Measurements from ENCODE around the gene TEX48. TPM values are rescaled to one million over a fixed set of nuclear protein-coding genes. Genes with fewer than 3 reads are reported as not detected.

TEX48 gene
- total and polyA plus RNA-seq, 2 donors (not counting 1 experiment from before 2014, with no cell fraction given) = not detected

GRCh38 chr9:114688379-114688778 is 6.4 kb upstream of the TEX48 start:
- no peak overlapping the region for H3K4me2 ChIP-seq (ENCODE audit: extremely low read depth, insufficient read depth, low read length)
- no peaks in the 10 kb centered on the region for H3K27me3 ChIP-seq (ENCODE audit: control insufficient read depth, insufficient read depth, low read length)
- TF ChIP-seq EZH2 (IDR thresholded peaks at IDR 0.05; ENCODE audit: low read length, missing control alignments) = no peak
- TF ChIP-seq CTCF (conservative IDR thresholded peaks at IDR 0.05 in 1 of 2, IDR thresholded peaks at IDR 0.05 in 1 of 2; ENCODE audit: low read depth in 1 of 2, low read length in 2 of 2) = no peak
- no peak overlapping the region for H3K27ac ChIP-seq (ENCODE audit: insufficient read depth, low read length)
- H3K4me3 ChIP-seq (replicated peaks in 1 of 4; ENCODE audit: control extremely low read depth in 1 of 4, insufficient read depth in 1 of 4, low read depth in 3 of 4, low read length in 4 of 4) = no peak overlapping the region
- no peaks in the 10 kb centered on the region for H3K36me3 ChIP-seq (ENCODE audit: control insufficient read depth, insufficient read depth, low read length)
- H3K79me2 ChIP-seq (ENCODE audit: control insufficient read depth, insufficient read depth, low read length) = no peaks in the 10 kb centered on the region
- no peak overlapping the region for H2AFZ ChIP-seq (ENCODE audit: low read length)
- DNase-seq (ENCODE audit: low read depth in 2 of 2) = no peak
- no peaks in the 10 kb centered on the region for H3K9me3 ChIP-seq (ENCODE audit: control insufficient read depth, insufficient read depth, low read depth, low read length)
- peaks cover 7% of the 10 kb centered on the region for H3K4me1 ChIP-seq (ENCODE audit: control insufficient read depth, extremely low read depth, insufficient read depth, low read length)
- no peak overlapping the region for H3K9ac ChIP-seq (ENCODE audit: insufficient read depth, low read length)
- no peaks in the 10 kb centered on the region for H4K20me1 ChIP-seq (ENCODE audit: control insufficient read depth, extremely low read depth, insufficient read depth, low read length)

- TF ChIP-seq CTCF (conservative IDR thresholded peaks at IDR 0.05 in 1 of 2, IDR thresholded peaks at IDR 0.05 in 1 of 2; ENCODE audit: low read depth in 1 of 2, low read length in 2 of 2) = no peak
- TF ChIP-seq EZH2 (IDR thresholded peaks at IDR 0.05; ENCODE audit: low read length, missing control alignments) = no peak
- Histone ChIP-seq H3K27me3 (ENCODE audit: control insufficient read depth, insufficient read depth, low read length) (no peaks in the 10 kb centered on the region), H3K4me2 (ENCODE audit: extremely low read depth, insufficient read depth, low read length) (no peak overlapping the region), H3K9ac (ENCODE audit: insufficient read depth, low read length) (no peak overlapping the region), H3K9me3 (ENCODE audit: control insufficient read depth, insufficient read depth, low read depth, low read length) (no peaks in the 10 kb centered on the region), H3K36me3 (ENCODE audit: control insufficient read depth, insufficient read depth, low read length) (no peaks in the 10 kb centered on the region), H3K27ac (ENCODE audit: insufficient read depth, low read length) (no peak overlapping the region), H3K4me1 (ENCODE audit: control insufficient read depth, extremely low read depth, insufficient read depth, low read length) (peaks cover 7% of the 10 kb centered on the region), H3K4me3 (replicated peaks in 1 of 4; ENCODE audit: control extremely low read depth in 1 of 4, insufficient read depth in 1 of 4, low read depth in 3 of 4, low read length in 4 of 4) (no peak overlapping the region), H4K20me1 (ENCODE audit: control insufficient read depth, extremely low read depth, insufficient read depth, low read length) (no peaks in the 10 kb centered on the region), H2AFZ (ENCODE audit: low read length) (no peak overlapping the region), H3K79me2 (ENCODE audit: control insufficient read depth, insufficient read depth, low read length) (no peaks in the 10 kb centered on the region)
- peak; percentile 68 to 72 for DNase-seq (ENCODE audit: low read depth in 2 of 2)
Measured at GRCh38 chr9:114687034-114687433, 5.0 kb upstream of the TEX48 start.

GRCh38 chr9:114685951-114686350 is 4.0 kb upstream of the TEX48 start:
- H3K4me3 ChIP-seq (replicated peaks in 1 of 4; ENCODE audit: control extremely low read depth in 1 of 4, insufficient read depth in 1 of 4, low read depth in 3 of 4, low read length in 4 of 4) = no peak overlapping the region
- H3K9ac ChIP-seq (ENCODE audit: insufficient read depth, low read length) = no peak overlapping the region
- no peaks in the 10 kb centered on the region for H3K79me2 ChIP-seq (ENCODE audit: control insufficient read depth, insufficient read depth, low read length)
- no peak overlapping the region for H3K27ac ChIP-seq (ENCODE audit: insufficient read depth, low read length)
- no peaks in the 10 kb centered on the region for H3K27me3 ChIP-seq (ENCODE audit: control insufficient read depth, insufficient read depth, low read length)
- peaks cover 2% of the 10 kb centered on the region for H3K4me1 ChIP-seq (ENCODE audit: control insufficient read depth, extremely low read depth, insufficient read depth, low read length)
- no peaks in the 10 kb centered on the region for H4K20me1 ChIP-seq (ENCODE audit: control insufficient read depth, extremely low read depth, insufficient read depth, low read length)
- TF ChIP-seq EZH2 (IDR thresholded peaks at IDR 0.05; ENCODE audit: low read length, missing control alignments) (no peak), CTCF (conservative IDR thresholded peaks at IDR 0.05 in 1 of 2, IDR thresholded peaks at IDR 0.05 in 1 of 2; ENCODE audit: low read depth in 1 of 2, low read length in 2 of 2) (no peak)
- no peak for DNase-seq (ENCODE audit: low read depth in 2 of 2)
- no peak overlapping the region for H3K4me2 ChIP-seq (ENCODE audit: extremely low read depth, insufficient read depth, low read length)
- no peak overlapping the region for H2AFZ ChIP-seq (ENCODE audit: low read length)
- no peaks in the 10 kb centered on the region for H3K9me3 ChIP-seq (ENCODE audit: control insufficient read depth, insufficient read depth, low read depth, low read length)
- H3K36me3 ChIP-seq (ENCODE audit: control insufficient read depth, insufficient read depth, low read length) = no peaks in the 10 kb centered on the region

Data from fibroblast of lung (primary cell).